GM21447 (cell line): ENCODE results near the gene MEGF8.

Experiments used
- ATAC-seq: cut with Tn5 transposase; IDR thresholded peaks from one replicate; pipeline ENCODE4 v1.9.1; 2021; ENCODE audit not compliant: unreplicated experiment

MEGF8 gene

DNA sequence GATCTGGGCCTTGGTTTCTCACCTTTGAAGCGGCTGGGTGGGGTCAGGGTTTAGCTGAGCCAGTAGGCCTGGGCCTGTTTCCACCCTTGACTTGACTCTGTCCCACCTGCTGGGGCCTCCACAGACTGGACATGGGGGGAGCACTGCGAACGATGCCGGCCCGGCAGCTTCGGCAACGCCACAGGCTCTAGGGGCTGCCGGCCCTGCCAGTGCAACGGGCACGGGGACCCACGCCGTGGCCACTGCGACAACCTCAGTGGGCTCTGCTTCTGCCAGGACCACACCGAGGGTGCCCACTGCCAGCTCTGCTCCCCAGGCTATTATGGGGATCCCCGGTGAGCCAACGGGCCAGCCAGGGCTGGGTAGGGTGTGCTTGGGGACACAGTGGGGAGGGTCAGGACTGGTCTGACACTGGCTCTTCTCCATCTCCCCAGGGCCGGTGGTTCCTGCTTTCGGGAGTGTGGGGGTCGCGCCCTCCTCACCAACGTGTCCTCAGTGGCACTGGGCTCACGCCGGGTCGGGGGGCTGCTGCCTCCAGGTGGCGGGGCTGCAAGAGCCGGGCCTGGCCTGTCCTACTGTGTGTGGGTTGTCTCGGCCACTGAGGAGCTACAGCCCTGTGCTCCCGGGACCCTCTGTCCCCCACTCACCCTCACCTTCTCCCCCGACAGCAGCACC lies 28.0 kb downstream of the MEGF8 start:
- ATAC-seq, result no peak

DNA sequence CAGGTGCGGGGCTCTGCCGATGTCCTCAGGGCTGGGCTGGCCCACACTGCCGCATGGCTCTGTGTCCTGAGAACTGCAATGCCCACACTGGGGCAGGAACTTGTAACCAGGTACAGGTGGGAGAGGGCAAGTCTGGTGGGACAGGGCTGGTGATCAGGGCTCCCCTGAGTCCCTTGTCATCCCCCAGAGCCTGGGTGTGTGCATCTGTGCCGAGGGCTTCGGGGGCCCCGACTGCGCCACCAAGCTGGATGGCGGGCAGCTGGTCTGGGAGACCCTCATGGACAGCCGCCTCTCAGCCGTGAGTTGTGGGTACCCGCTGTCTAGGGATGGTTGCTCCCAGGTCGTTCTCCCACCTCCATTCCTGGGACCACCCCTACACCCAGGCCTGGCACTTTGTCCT lies 30.5 kb downstream of the MEGF8 start:
- no peak for ATAC-seq

DNA sequence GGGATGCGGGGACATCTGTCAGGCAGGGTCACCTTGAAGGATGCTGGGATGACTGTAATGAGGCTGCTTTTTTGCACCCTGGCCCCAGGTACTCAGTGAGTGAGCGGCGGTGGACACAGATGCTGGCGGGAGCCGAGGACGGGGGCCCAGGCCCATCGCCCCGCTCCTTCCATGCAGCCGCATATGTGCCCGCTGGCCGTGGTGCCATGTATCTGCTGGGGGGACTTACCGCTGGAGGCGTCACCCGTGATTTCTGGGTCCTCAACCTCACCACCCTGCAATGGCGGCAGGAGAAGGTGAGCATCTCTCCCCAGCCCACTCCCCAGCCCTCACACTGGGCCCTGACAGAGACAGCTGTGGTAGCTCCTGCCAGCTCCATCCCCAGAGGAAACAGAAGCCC lies 31.3 kb downstream of the MEGF8 start:
- ATAC-seq, result no peak

DNA sequence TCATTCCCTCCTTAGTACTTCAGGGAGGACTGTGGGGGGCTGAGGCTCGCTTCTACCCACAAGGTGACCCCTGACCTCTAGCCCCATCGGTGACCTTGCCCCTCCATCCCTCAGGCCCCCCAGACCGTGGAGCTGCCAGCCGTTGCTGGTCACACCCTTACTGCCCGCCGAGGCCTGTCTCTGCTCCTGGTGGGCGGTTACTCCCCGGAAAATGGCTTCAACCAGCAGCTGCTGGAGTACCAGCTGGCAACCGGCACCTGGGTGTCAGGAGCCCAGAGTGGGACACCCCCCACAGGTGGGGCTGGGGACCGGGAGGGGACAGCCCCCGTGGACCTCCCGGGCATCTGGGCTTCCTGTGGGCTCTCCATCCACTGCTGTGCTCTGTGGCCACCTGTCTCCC lies 31.9 kb downstream of the MEGF8 start:
- no peak for ATAC-seq

DNA sequence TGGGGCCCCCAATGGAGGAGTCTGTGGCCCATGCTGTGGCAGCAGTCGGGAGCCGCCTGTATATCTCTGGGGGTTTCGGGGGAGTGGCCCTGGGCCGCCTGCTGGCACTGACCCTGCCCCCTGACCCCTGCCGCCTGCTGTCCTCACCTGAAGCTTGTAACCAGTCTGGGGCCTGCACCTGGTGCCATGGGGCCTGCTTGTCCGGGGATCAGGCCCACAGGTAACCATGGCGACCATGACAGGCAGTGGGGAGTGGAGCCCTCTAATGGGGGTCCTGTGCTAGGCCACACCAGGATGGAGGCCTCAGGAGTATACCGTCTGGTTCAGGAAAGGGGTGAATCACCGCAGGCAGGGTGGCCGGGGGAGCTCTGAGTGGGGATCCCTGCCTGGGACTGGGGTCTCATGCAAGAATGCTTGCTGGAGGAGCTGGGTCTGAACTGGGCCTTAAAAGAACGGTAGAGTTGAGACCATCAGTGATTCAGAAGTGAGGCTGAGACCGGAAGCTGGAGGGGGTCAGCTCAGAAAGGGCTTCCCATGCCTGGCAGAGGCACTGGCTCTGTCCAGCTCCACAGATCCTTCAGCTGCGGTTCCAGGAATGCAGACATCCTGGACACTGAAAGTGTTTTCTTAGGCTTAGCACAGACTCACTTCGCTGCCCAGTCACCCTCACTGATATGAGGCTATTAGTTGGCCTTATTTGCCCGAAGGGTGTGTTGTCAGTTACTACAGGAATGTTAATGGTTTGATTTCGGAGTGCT lies 35.5 kb downstream of the MEGF8 start:
- no peak for ATAC-seq

DNA sequence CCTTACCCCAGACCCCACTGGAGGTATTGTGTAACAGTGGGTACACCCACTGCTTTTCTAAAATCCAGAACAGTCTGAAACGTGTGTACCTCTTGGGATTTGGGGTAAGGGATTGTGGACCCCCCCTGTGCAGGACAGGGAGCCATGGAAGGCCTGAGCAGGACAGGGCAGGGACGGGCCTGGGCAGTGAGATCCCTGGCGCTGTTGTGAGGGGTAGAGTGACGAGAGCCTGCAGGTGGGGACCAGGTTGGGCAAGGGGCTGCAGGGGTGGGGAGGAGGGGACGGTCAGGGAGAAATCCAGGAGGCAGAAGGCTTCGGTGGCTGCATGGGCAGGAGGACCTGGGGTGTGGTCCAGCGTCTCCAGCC lies 36.1 kb downstream of the MEGF8 start:
- no peak for ATAC-seq

DNA sequence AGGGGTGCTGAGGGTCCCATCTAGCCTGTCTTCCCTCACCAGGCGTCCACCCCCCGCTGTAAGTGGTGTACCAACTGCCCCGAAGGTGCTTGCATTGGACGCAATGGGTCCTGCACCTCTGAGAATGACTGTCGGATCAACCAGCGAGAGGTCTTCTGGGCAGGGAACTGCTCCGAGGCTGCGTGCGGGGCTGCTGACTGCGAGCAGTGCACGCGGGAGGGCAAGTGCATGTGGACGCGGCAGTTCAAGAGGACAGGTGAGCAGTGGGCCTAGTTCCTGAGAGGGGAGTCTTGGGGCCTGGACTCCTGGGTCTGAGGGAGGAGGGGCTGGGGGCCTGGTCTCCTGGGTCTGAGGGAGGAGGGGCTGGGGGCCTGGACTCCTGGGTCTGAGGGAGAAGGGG lies 36.9 kb downstream of the MEGF8 start:
- ATAC-seq, result no peak

DNA sequence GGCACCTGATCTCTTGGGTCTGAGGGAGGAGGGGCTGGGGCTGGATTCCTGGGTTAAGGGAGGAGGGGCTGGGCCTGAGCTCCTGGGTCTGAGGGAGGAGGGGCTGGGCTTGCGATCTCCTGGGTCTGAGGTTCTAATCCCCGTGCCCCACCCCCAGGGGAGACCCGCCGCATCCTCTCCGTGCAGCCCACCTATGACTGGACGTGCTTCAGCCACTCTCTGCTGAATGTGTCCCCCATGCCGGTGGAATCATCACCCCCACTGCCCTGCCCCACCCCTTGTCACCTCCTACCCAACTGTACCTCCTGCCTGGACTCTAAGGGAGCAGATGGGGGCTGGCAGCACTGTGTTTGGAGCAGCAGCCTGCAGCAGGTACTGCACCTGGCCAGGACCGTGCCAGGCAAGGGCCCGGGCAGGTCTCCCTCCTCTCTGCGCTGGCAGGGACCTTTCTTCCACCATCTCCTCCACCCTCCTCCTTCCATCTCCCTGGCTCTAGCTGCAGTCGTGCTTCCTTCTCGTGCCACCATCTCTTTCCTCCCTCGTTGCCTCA lies 37.5 kb downstream of the MEGF8 start:
- ATAC-seq, result no peak

DNA sequence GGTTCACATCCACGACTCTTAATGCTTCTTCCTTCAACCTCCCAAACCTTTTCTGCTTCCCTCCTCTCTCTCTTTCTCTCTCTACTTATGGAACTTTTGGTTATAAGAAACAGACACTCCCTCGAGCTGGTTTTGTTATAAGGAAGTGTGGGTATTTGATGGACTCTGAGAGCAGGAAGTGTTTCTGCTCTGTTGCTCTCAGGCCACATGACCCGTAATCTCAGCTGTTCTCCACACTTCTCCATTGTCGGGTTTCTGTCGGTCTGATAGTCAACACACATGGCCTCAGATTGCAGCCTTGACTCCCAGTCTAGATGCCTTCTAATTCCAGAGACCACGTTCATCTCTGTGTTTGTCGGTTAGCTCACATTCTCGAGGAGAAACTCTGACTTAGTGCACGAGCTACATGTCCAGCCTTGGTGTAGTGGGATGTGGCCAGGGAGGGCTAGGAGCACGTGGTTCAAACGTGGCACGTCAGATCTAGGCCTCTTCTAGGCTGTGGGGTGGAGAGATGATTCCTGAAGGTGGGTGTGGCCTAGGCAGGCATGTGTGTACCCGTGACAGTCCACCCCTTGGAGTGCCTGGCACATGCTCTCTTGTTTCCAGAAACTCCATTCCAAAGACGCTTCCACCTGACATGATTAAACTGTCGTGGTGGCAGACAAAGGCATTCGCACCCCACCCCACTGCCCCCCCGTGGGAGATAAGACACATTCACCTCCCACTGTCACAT lies 38.3 kb downstream of the MEGF8 start:
- ATAC-seq, result no peak

DNA sequence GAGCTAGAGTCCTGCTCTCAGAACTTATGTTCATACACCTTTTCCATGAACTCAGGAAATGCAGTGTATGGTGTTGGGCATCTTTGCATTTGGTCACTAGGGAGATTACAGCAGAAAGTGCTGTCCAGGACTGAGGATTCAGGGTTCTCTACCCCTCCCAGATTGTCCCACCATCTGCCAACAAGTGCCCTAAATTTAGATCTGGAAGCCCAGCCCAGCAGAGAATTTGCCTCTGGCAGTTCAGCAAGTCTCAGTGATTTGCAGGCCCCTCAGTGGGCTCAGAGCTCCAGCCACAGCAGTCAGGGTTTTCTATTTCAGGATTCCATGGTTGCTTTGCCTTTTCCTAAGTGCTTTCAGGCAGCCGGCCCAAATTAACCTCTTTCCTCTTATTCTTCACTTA lies 41.2 kb downstream of the MEGF8 start:
- ATAC-seq, result no peak

DNA sequence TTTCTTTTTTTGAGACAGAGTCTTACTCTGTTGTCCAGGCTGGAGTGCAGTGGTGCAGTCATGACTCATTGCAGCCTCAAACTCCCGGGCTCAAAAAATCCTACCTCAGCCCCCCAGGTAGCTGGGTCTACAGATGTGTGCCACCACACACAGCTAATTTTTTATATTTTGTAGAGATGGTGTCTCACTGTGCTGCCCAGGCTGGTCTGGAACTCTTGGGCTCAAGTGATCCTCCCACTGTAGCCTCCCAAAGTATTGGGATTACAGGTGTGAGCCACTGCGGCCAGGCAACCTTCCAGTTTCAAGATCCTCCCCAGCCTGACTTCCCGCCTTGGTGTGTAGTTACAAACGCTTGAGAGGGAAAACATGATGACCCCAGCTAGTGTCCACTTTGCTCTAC lies 42.5 kb downstream of the MEGF8 start:
- ATAC-seq, result no peak

DNA sequence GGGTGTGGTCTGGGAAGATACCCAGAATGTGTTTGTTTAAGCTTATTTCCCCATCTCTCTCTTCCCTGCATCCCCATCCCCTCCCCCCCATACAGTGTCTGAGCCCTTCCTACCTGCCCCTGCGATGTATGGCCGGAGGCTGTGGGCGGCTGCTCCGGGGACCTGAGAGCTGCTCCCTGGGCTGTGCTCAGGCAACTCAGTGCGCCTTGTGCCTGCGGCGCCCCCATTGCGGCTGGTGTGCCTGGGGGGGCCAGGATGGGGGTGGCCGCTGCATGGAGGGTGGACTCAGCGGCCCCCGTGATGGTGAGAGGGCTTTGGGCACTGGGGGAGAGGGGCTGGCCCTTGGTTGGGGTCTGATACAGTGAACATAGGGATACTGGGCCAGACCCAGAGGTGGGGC lies 42.9 kb downstream of the MEGF8 start:
- no peak for ATAC-seq

DNA sequence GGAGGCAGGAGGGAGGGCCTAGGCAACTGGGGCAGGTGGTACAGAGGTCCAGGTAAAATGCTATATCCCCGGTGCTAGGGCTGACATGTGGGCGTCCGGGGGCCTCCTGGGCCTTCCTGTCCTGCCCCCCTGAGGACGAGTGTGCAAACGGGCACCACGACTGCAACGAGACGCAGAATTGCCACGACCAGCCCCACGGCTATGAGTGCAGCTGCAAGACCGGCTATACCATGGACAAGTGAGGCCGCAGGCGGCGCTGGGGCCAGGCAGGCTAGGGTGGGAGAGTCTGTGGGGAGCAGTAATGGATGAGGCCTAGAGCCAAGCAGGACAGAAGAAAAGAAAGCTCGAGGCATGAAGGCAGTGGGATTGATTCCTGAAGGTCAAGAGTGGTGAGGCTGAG lies 43.3 kb downstream of the MEGF8 start:
- no peak for ATAC-seq

DNA sequence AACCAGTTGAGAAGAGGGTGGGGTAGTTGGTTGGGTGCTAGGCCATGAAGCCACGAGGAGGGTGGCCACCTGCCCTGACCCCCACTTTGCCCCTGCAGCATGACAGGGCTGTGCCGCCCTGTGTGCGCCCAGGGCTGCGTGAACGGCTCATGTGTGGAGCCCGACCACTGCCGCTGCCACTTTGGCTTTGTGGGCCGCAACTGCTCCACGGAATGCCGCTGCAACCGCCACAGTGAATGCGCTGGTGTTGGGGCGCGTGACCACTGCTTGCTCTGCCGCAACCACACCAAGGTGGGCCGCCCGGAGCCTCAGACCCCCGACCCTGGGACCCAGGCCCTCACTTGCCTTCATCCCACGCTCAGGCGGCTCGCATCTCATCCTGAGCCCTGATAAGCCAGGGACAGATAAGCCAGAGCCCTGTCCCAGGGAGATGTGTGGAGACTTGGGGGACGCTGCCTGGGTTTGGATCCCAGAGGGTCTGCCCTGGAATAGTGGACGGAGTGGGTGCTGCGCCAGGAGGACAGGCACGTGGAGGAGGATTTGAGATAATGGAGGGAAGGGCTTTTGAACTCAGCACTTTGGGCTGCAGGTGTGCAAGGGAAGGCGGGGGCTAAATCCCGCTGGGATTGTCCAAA lies 44.1 kb downstream of the MEGF8 start:
- ATAC-seq, result no peak

DNA sequence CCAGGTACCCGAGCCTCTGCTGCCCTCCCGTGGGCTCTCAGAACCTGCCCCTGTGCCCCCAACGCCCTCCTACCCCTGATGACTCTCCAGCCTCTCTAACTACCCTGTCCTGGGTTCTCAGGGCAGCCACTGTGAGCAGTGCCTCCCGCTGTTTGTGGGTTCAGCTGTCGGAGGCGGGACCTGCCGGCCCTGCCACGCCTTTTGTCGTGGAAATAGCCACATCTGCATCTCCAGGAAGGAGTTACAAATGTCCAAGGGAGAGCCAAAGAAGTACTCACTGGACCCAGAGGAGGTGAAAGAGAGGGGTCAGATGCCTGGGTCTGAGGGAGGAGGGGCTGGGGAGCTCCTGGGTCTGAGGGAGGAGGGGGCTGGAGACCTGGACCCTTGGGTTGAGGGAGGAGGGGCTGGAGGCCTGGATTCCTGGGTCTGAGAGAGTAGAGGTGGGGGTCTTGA lies 44.7 kb downstream of the MEGF8 start:
- no peak for ATAC-seq

DNA sequence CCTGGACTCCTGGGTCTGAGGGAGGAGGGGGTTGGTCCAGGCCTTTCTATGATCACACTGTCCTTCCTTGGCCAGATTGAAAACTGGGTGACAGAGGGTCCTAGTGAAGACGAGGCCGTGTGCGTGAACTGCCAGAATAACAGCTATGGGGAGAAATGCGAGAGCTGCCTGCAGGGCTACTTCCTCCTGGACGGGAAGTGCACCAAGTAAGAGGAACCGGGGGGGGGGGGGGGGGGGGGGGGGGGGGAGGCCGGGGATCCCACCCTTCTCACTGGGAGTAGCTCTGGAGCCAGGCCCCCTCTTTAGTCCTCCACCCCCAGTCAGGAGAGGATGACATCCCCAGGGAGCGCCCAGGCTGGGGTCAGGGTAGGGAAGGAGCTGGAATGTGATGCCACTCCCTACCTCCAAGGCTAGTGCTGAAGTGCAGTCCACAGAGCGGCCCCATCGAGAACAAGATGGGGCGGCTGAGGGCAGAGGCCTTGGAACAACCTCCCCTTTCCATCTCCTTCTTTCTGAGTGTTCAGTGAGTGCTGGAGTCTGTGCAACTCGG lies 45.3 kb downstream of the MEGF8 start:
- no peak for ATAC-seq

DNA sequence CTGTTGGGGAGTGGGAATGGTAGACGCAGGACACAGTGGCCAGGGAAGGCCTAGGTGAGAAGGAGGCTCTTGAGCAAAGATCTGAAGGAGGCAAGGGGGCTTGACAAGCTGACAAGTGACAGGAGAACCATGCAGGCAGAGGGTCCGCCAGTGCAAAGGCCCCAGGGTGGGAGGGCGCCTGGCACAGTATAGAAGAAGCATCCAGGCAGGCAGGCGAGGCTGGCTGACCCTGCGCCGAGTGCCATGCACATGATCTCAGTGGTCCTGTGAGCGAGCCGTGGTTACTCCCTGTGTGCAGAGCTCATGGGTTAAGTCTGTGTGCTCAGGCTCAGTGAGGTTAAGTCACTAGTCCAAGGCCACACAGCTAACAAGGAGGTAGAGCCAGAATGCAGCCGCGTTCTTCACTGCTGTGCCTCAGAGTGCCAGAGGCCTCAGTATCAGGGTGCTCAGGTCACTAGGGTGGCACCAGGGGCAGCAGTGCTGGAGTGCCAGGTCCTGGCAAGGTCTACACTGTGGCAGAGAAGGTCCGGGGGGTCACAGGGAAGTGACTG lies 49.5 kb downstream of the MEGF8 start:
- ATAC-seq, result no peak

DNA sequence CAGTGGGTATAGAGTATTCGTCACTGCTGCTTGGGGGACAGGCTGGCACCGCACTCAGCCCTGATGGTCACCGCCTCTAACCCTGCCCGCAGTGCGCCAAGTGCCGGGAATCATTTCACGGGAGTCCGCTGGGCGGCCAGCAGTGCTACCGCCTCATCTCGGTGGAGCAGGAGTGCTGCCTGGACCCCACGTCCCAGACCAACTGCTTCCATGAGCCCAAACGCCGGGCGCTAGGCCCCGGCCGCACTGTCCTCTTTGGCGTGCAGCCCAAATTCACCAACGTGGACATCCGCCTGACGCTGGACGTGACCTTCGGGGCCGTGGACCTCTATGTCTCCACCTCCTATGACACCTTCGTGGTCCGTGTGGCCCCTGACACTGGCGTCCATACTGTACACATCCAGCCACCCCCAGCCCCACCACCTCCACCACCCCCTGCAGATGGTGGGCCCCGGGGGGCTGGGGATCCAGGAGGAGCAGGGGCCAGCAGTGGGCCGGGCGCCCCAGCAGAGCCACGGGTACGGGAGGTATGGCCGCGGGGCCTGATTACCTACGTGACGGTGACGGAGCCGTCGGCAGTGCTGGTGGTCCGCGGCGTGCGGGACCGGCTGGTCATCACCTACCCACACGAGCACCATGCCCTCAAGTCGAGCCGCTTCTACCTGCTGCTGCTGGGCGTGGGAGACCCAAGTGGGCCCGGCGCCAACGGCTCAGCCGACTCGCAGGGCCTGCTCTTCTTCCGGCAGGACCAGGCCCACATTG lies 50.2 kb downstream of the MEGF8 start:
- no peak for ATAC-seq

DNA sequence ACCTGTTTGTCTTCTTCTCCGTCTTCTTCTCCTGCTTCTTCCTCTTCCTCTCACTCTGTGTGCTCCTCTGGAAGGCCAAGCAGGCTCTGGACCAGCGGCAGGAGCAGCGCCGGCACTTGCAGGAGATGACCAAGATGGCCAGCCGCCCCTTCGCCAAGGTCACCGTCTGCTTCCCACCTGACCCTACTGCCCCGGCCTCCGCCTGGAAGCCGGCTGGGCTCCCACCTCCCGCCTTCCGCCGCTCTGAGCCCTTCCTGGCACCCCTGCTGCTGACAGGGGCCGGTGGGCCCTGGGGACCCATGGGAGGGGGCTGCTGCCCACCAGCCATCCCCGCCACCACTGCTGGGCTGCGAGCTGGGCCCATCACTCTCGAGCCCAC lies 50.7 kb downstream of the MEGF8 start:
- ATAC-seq, result no peak
